Loucy (cell line): Measurements from ENCODE around the gene ADCY9.

Experiments
- CTCF ChIP-seq: fragments of 200-600 bp; sonication (generic); conservative IDR thresholded peaks from 2 replicates; pipeline ENCODE4 v1.5.1; 2014; ENCODE audit warnings: mild to moderate bottlenecking, antibody characterized with exemption, low read length
- EZH2phosphoT487 ChIP-seq: fragments of 200-600 bp; IDR thresholded peaks from 2 replicates; pipeline ENCODE4 v1.6.1; 2018; ENCODE audit warnings: antibody characterized with exemption, mild to moderate bottlenecking, moderate library complexity, borderline replicate concordance

GRCh38 chr16:4049031-4049430 is 67.2 kb downstream of the ADCY9 start:
- TF ChIP-seq CTCF: no peak
- TF ChIP-seq EZH2phosphoT487: no peak
